NCI-H345 (cell line): Measurements from ENCODE around the gene DCLK1.
"Not testable (repeated sequence)": the region's sequence is repeated elsewhere in the genome, so short reads cannot be mapped to it uniquely, and the experiment has no call there.

Experiments used
- DNase-seq: peaks from one replicate; lab custom pipeline; 2025; lab: John Stamatoyannopoulos, UW

Gene DCLK1

GRCh38 chr13:35984776-35985453 is 146.3 kb downstream of the DCLK1 start:
- DNase-seq, result peak; percentile 89

- DNase-seq, result peak; percentile 20
Measured at GRCh38 chr13:35984287-35984686, 146.9 kb downstream of the DCLK1 start.

DNA sequence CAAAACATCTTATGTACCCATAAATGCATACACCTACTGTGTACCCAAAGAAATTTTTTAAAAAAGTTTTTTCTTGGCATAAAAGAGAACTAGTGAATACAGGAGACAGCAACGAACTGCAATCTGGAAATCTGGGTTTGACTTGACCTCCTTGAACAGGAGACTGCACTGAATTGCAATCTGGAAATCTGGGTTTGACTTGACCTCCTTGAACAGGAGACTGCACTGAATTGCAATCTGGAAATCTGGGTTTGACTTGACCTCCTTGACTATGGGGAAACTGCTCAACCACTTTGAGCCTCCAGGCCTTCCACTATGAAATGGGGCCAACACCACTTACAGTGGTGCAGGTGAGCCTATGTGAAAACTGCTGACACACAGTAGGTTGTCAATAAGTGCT is 147.5 kb downstream of the DCLK1 start:
- not testable (repeated sequence) for DNase-seq

GRCh38 chr13:35983206-35983605 is 148.0 kb downstream of the DCLK1 start:
- DNase-seq, result no peak

GRCh38 chr13:35979361-35979951 is 151.7 kb downstream of the DCLK1 start:
- DNase-seq, result no peak

- peak; percentile 28 for DNase-seq
Measured at GRCh38 chr13:35978607-35979316, 152.4 kb downstream of the DCLK1 start.

- DNase-seq, result no peak
Measured at GRCh38 chr13:35977060-35977459, 154.1 kb downstream of the DCLK1 start.

- DNase-seq, result no peak
Measured at GRCh38 chr13:35976126-35976525, 155.1 kb downstream of the DCLK1 start.

DNA sequence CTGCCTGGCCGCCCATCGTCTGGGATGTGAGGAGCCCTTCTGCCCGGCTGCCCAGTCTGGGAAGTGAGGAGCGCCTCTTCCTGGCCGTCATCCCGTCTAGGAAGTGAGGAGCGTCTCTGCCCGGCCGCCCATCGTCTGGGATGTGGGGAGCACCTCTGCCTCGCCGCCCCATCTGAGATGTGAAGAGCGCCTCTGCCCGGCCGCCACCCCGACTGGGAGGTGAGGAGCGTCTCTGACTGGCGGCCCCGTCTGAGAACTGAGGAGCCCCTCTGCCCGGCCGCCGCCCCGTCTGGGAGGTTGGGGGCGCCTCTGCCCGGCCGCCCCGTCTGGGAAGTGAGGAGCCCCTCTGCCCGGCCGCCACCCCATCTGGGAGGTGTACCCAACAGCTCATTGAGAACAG is 164.2 kb downstream of the DCLK1 start:
- DNase-seq, result not testable (repeated sequence)

DNA sequence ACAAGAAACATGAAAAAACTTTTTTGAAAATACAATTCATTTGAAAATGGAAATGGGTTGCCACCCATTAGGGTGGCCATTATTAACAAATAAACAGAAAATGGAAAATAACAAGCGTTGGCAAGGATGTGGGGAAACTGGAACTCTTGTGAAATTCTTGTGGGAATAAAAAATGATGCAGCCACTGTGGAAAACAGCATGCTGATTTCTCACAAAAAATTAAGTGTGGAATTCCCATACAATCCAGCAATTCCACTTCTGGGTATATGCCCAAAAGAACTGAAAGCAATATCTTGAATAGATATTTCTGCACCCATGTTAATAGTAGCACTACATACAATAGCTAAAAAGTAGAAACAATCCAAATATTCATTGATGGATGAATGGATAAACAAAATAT is 165.2 kb downstream of the DCLK1 start:
- DNase-seq, result no peak

GRCh38 chr13:35965226-35965927 is 165.8 kb downstream of the DCLK1 start:
- no peak for DNase-seq

GRCh38 chr13:35964863-35965180 is 166.4 kb downstream of the DCLK1 start:
- DNase-seq, result no peak

DNA sequence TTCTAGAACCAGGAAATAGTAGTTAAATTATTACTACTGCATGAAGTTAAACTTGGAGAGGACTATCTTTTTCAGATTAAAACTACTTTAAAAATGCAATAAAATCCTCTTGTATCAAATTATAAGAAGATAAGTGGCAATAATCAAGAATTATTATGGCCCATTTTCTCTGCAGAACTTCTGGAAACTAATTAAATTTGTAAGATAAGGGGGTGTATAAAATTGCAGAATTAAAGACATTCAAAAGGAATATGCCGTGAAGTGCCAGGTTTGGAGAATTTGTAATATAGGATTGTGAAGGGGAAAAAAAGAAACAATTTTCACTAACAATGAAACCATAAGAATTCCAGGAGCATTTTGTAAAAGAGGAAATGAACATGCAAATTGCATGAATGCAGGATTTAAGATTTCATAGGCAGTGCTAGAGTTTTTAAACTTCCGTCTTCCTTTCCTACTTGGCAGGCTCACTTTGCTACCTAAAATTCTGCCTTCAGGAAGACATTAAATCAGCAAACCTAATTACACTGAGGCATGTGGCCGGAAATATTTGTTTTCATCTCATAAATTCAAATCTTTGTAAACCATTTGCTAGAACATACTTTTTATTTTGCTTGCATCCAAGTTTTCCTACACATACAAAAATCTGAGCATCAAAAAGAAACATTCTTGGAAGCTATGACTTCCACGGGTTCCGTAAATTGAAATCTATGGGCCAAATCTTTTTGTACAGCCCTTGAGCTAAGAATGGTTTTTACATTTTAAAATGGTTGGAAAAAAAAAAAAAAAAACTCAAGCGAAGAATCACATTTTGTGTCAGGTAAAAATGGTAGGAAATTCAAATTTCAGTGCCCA is 166.9 kb downstream of the DCLK1 start:
- no peak for DNase-seq

DNA sequence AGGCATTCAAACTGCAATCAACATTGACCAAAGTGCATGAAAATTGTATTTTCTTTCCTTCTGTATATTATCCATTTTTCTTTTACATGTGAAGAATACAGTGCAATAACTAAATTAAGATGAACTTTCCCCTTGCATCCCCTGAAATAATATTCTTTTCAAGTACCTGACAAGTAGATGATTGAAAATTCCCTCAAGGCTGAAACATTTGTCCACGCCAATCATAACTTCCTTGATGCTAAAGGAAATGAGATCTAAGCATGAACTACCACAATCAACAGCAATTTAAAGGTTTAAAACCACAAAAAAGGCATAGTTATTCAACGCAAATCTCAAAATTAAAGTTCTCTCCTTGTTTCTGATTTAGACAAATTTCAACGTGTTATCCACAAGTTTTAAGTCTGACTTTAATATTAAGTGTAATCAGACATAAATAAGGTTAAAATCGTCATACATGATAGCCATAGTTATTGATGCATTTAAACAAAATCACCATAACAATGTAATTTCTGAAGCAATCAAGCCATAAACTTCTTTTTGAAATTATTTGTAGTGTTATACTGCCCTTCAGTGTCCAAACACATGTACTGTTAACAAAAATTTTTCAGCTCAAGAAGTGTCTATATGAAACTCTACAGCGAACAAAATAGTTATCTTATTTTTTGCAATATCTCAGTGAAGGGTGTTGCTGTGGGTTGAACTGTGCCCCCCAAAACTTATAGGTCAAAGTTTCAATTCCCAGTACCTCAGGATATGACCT is 169.5 kb downstream of the DCLK1 start:
- no peak for DNase-seq

- no peak for DNase-seq
Measured at GRCh38 chr13:35961002-35961401, 170.2 kb downstream of the DCLK1 start.

DNA sequence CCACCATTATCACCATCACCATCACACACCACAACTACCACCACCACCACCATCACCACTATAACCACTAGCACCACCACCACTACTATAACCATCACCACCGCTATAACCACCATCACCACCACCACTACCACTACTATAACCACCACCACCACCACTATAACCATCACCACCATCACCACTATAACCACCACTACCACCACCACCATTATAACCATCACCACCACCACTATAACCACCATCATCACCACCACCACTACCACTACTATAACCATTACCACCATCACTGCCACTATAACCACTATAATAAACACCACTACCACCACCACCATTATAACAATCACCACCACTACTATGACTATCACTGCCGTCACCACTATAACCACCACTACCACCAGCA is 173.2 kb downstream of the DCLK1 start:
- DNase-seq, result no peak

DNA sequence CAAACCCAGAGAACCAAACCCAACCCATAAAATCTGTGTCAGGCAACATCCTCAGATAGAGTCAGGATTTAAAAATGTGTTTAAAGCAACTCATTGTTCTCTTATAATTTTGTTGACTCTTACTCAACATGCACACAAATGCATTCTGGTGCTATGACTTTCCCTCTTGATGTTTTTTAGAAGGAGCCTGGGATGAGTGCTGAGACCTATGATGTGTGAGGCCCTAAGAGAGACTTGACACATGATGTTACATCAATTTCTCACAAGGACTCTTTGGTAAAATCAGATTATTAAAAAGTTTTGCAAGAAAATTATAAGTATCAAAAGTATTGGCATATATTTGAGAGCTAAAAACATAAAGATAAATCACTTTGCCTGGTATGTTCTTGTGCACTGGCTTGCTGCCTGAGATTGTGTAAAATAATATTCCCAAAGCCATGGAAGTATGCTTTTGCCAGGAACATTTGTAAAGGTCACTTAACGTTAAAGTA is 173.9 kb downstream of the DCLK1 start:
- DNase-seq, result no peak

DNA sequence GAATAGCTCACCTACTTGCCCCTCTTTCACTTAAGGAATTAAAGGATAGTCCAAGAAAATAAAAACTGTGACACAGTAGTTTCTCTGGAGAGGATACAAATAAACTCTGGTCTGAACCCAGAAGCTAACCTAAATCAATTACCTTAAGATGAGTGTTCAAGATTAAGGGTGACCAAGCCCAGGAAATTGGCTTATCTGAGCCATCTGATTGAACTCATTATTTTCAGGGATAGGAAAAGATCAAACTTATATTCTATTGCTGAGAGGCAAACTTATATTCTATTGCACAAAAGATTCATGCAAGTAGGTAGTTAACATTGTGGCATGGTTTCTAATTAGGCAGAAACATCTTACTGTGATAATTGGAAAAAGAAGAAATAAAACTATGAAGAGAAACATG is 175.1 kb downstream of the DCLK1 start:
- no peak for DNase-seq

DNA sequence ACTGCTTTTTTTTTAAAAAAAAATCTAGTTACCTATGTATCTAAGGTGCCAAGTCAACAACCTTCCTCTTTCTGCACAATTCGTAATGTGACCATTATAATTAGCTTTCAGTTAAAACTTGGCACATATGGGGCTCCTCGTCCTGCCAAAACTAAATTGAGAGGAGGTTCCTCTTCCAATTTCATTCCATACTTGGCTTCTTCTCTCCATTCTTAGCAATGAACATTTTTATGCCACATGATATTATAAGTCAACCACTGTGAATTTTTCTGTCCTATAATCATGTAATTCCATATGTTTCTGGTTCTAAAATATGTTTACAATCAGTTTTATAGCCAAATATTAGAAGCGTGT is 177.0 kb downstream of the DCLK1 start:
- DNase-seq, result no peak

- DNase-seq, result peak; percentile 94
Measured at GRCh38 chr13:35953537-35954206, 177.5 kb downstream of the DCLK1 start.

DNA sequence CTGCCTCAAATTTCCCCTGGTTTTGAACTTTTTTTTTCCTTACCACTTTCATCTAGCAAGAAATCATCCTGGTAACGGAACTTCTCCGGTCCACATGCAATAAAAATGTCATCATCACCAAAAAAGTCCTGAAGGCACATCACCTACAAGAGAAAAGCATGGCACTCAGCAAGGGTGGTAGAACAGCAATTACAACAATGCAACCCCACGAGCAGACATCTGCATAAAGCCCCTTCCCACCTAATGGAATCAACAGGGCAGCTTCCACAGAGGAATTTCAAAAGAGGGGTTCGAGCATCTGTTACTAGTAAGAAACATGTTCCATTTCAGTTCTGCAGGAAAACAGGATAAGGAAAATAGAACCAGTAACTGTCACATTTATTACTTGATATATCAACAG is 183.9 kb downstream of the DCLK1 start:
- DNase-seq, result no peak
